Esophagus muscularis mucosa (tissue), 3 donors: ENCODE data around the gene KCNG1.

Experiments
- CTCF ChIP-seq, 3 experiments: fragments of 200-600 bp in 2 of 3; fragments of 450-650 bp in 1 of 3; sonication (generic) in 2 of 3; IDR thresholded peaks; one replicate each; pipeline ENCODE4 v1.5.1; 2017 to 2019; ENCODE audit warnings: antibody characterized with exemption in 3 of 3, mild to moderate bottlenecking in 2 of 3, moderate library complexity in 1 of 3
- EP300 ChIP-seq: sonication (generic); formaldehyde crosslinking; IDR thresholded peaks from one replicate; pipeline ENCODE4 v1.6.1; 2017; ENCODE audit warnings: antibody characterized with exemption

GRCh38 chr20:51014797-51015722 lies 7.8 kb downstream of the KCNG1 start:
- TF ChIP-seq CTCF (IDR thresholded peaks at IDR 0.05): peak; percentile 25 to 58 (median 45)
- TF ChIP-seq EP300: no peak
